ENCODE data around the gene BOLL. TPM values are rescaled to one million over a fixed set of nuclear protein-coding genes. Genes with fewer than 3 reads are reported as not detected.
A peak's percentile ranks its signal among the peaks of the same experiment; 100 is the strongest.
"Not testable (repeated sequence)": the region's sequence is repeated elsewhere in the genome, so short reads cannot be mapped to it uniquely, and the experiment has no call there.

The BOLL gene
- total and polyA plus RNA-seq, 2 experiments from 2014 or later, result 2.0 TPM; not detected in 1

GRCh38 chr2:197709140-197709539 is 76.0 kb downstream of the BOLL start:
- Mint-ChIP-seq H3K4me1 (peaks cover 28% of the 10 kb centered on the region), H3K36me3 (ENCODE audit: low read depth) (peaks cover 46% of the 10 kb centered on the region), H3K4me3 (peak overlapping the region; percentile 92), H3K27me3 (ENCODE audit: insufficient read depth, low read depth, poor library complexity) (peaks cover 14% of the 10 kb centered on the region)
- H4K20me1 ChIP-seq (replicated peaks; ENCODE audit: insufficient read depth), result peaks cover 33% of the 10 kb centered on the region
- H3K27ac ChIP-seq (ENCODE audit: low read depth); DNase-seq (ENCODE audit: low spot score); H3K9me2 ChIP-seq (ENCODE audit: insufficient read depth); H3F3A ChIP-seq (replicated peaks; ENCODE audit: low read depth); H2AFZ ChIP-seq; H3K27ac Mint-ChIP-seq; ATAC-seq; H3K27me3 ChIP-seq (ENCODE audit: insufficient read depth); H3K36me3 ChIP-seq (ENCODE audit: insufficient read depth); H3K9me3 Mint-ChIP-seq: not testable (repeated sequence)
- H3K79me2 ChIP-seq (replicated peaks; ENCODE audit: insufficient read depth), result peaks cover 85% of the 10 kb centered on the region
- H3K4me1 ChIP-seq (ENCODE audit: insufficient read depth), result peaks cover 21% of the 10 kb centered on the region
- H3K4me3 ChIP-seq, result peak overlapping the region; percentile 81
- peak overlapping the region; percentile 75 for H3K4me2 ChIP-seq

- Mint-ChIP-seq H3K27ac (no peak overlapping the region), H3K4me1 (peaks cover 28% of the 10 kb centered on the region), H3K9me3 (no peaks in the 10 kb centered on the region; the same call in 2 of the 3 replicates), H3K27me3 (ENCODE audit: insufficient read depth, low read depth, poor library complexity) (peaks cover 14% of the 10 kb centered on the region), H3K4me3 (peak overlapping the region; percentile 92), H3K36me3 (ENCODE audit: low read depth) (peaks cover 44% of the 10 kb centered on the region)
- ATAC-seq, result no peak
- peak overlapping the region; percentile 81 for H3K4me3 ChIP-seq
- no peak for DNase-seq (ENCODE audit: low spot score)
- H2AFZ ChIP-seq, result no peak overlapping the region
- peaks cover 24% of the 10 kb centered on the region for H3K4me1 ChIP-seq (ENCODE audit: insufficient read depth)
- peaks cover 78% of the 10 kb centered on the region for H3K79me2 ChIP-seq (replicated peaks; ENCODE audit: insufficient read depth)
- peaks cover 33% of the 10 kb centered on the region for H4K20me1 ChIP-seq (replicated peaks; ENCODE audit: insufficient read depth)
- no peak overlapping the region for H3K27ac ChIP-seq (ENCODE audit: low read depth)
- H3K27me3 ChIP-seq (ENCODE audit: insufficient read depth), result no peaks in the 10 kb centered on the region
- peaks cover 10% of the 10 kb centered on the region; the same call in 1 of the 2 replicates for H3K36me3 ChIP-seq (ENCODE audit: insufficient read depth)
- no peaks in the 10 kb centered on the region for H3F3A ChIP-seq (replicated peaks; ENCODE audit: low read depth)
- H3K9me2 ChIP-seq (ENCODE audit: insufficient read depth), result no peaks in the 10 kb centered on the region
- peak overlapping the region; percentile 75 for H3K4me2 ChIP-seq
- no peak for TF ChIP-seq EZH2phosphoT487 (IDR thresholded peaks at IDR 0.05; ENCODE audit: unreplicated experiment)
- no peak for TF ChIP-seq REST (IDR thresholded peaks at IDR 0.05; ENCODE audit: unreplicated experiment)
- TF ChIP-seq POLR2AphosphoS5 (IDR thresholded peaks at IDR 0.05; ENCODE audit: low read depth), result no peak
- no peak for TF ChIP-seq ZNF114 (CRISPR knock-in tag; IDR thresholded peaks at IDR 0.05)
- TF ChIP-seq NANOG (IDR thresholded peaks at IDR 0.05; ENCODE audit: borderline replicate concordance), result no peak
- no peak for TF ChIP-seq EZH2 (IDR thresholded peaks at IDR 0.05; ENCODE audit: low read depth, unreplicated experiment)
- no peak for TF ChIP-seq ZNF462 (CRISPR knock-in tag; IDR thresholded peaks at IDR 0.05)
- no peak for TF ChIP-seq ETS1 (IDR thresholded peaks at IDR 0.05)
- no peak for TF ChIP-seq STAT1 (IDR thresholded peaks at IDR 0.05; ENCODE audit: unreplicated experiment)
- TF ChIP-seq ZNF331 (CRISPR knock-in tag; IDR thresholded peaks at IDR 0.05; ENCODE audit: low read depth), result no peak
Measured at GRCh38 chr2:197708331-197708730, 76.8 kb downstream of the BOLL start.
